K562 (cell line): ENCODE measurements around the gene CARD8. TPM values are rescaled to one million over a fixed set of nuclear protein-coding genes. Genes with fewer than 3 reads are reported as not detected.

Source experiments
- CHD2 ChIP-seq: IDR thresholded peaks from 2 replicates; pipeline ENCODE4 v1.6.1; 2011; ENCODE audit warnings: low read depth, low read length
- DPF2 ChIP-seq: fragments of 450-650 bp; IDR thresholded peaks from 2 replicates; pipeline ENCODE4 v1.6.1; 2016
- E2F3 ChIP-seq: fragments of 250-450 bp; sonication (Bioruptor Pico); IDR thresholded peaks from 2 replicates; pipeline ENCODE4 v1.4.0; 2020; ENCODE audit warnings: mild to moderate bottlenecking
- EZH2 ChIP-seq: IDR thresholded peaks from 2 replicates; pipeline ENCODE4 v1.6.1; 2012; ENCODE audit warnings: low read depth, mild to moderate bottlenecking, inconsistent platforms, low read length, borderline replicate concordance
- FOS ChIP-seq: IDR thresholded peaks from 3 replicates; pipeline ENCODE4 v1.6.1; 2011; ENCODE audit not compliant: insufficient read length; ENCODE audit errors: extremely low read depth
- GABPB2 ChIP-seq: fragments of 250-450 bp; sonication (Bioruptor Pico); conservative IDR thresholded peaks from 2 replicates; pipeline ENCODE4 v1.5.1; 2021; ENCODE audit warnings: mild to moderate bottlenecking
- KDM1A ChIP-seq, 2 experiments: fragments of 450-650 bp; IDR thresholded peaks; 2 replicates each; pipeline ENCODE4 v1.6.1; 2016; ENCODE audit warnings: mild to moderate bottlenecking in 2 of 2
- LARP7 ChIP-seq: fragments of 450-650 bp; IDR thresholded peaks from 2 replicates; pipeline ENCODE4 v1.6.1; 2016
- RBM22 ChIP-seq: fragments of 200-400 bp; formaldehyde crosslinking; IDR thresholded peaks from 2 replicates; pipeline ENCODE4 v1.6.1; 2018; ENCODE audit warnings: low read length, low read depth; ENCODE audit not compliant: poor library complexity, severe bottlenecking
- SMAD3 ChIP-seq: fragments of 450-650 bp; formaldehyde crosslinking; conservative IDR thresholded peaks from 2 replicates; pipeline ENCODE4 v1.4.0; 2020; ENCODE audit warnings: mild to moderate bottlenecking
- STAT5B ChIP-seq: fragments of 250-450 bp; sonication (Bioruptor Pico); IDR thresholded peaks from 2 replicates; pipeline ENCODE4 v1.8.0; 2021; ENCODE audit warnings: mild to moderate bottlenecking, inconsistent platforms
- ZBED1 ChIP-seq: IDR thresholded peaks from 2 replicates; pipeline ENCODE4 v1.6.1; 2014
- polyA plus RNA-seq, 8 experiments: library from polyadenylated mRNA; depleted of rRNA in 4 of 8; stranded (reverse) in 5 of 8; unstranded in 3 of 8; fragments of >200 nt; fragmentation: Nextera tagmentation in 2 of 8; fragmentation: Illumina TruSeq in 1 of 8; extraction: Ambion mirVana in 2 of 8; extraction: Trizol in 1 of 8; gene quantifications; 2 replicates each; pipeline versions ENCODE4 v1.2.1 to v1.2.3, GENCODE V29; 2011 to 2014; ENCODE audit warnings: inconsistent platforms in 1 of 8, missing spikeins in 1 of 8
- total RNA-seq, 7 experiments: library from RNA; depleted of rRNA in 6 of 7; stranded (reverse); fragments of >200 nt in 6 of 7; fragmentation: Illumina TruSeq in 2 of 7; extraction: Trizol in 2 of 7; gene quantifications; 2 replicates each; pipeline versions ENCODE4 v1.2.1 to v1.2.3, GENCODE V29; 2011 to 2021; ENCODE audit warnings: low replicate concordance in 1 of 7
- TF ChIP-seq, protein P1 (sequence below): fragments of 450-650 bp; formaldehyde crosslinking; IDR thresholded peaks from 2 replicates; pipeline ENCODE4 v1.4.0; 2020; ENCODE audit warnings: mild to moderate bottlenecking
- TF ChIP-seq, protein P2 (sequence below): fragments of 250-450 bp; sonication (Bioruptor Pico); IDR thresholded peaks from 2 replicates; pipeline ENCODE4 v1.8.0; 2022; ENCODE audit warnings: inconsistent platforms
- TF ChIP-seq, protein P3 (sequence below): fragments of 450-650 bp; IDR thresholded peaks from 2 replicates; pipeline ENCODE4 v1.6.1; 2016; ENCODE audit warnings: borderline replicate concordance
- TF ChIP-seq, protein P4 (sequence below): IDR thresholded peaks from 2 replicates; pipeline ENCODE4 v1.6.1; 2011; ENCODE audit warnings: borderline replicate concordance, low read depth, mild to moderate bottlenecking, moderate library complexity, low read length; ENCODE audit not compliant: insufficient read depth, poor library complexity, severe bottlenecking
- TF ChIP-seq, protein P5 (sequence below): sonication (generic); formaldehyde crosslinking; IDR thresholded peaks from 2 replicates; pipeline ENCODE4 v1.4.0; 2020; ENCODE audit warnings: mild to moderate bottlenecking, missing genetic modification reagents
- TF ChIP-seq, protein P6 (sequence below), 2 experiments: fragments of 450-650 bp; IDR thresholded peaks; 2 replicates each; pipeline ENCODE4 v1.6.1; 2016

The CARD8 gene
- total and polyA plus RNA-seq, 9 of the 15 experiments (the other 6 are each of a cell fraction or from before 2014, with no cell fraction given) = 11.5 to 26.4 (median 20.8) TPM

DNA sequence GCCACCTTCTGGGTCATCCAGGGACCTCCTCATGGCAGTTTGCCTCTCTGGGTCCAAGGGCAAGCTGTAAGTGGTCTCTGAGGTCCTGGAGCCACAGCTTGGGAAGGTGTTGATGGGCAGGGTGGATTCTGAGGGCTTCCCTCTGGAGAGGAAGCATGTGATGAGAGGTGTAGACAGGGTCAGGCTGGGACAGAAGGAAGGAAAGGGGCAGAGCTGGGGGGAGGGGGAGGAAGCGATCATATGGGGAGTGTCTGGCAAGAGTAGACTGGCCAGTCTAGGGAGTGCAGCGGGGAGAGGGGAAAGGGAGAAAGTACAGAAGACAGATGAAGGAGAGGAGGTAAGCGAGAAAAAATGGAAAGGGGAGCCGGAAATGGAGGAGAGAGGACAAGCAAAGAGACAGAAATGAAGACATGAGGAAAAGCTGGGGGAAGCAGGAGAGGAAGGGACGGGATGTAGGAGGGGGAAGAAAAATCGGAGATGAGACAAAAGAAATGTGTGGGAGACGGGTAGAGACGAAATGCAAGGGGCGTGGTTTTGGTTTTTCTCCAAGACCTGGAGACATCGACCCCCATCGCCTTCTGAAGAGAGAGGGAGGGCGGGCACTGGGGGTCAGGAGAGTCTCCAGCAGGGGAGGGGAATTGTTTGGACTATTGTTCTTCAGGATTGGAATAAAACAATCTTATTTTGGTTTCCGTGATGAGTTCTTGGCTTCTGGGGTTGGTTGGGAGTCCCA lies 58.6 kb downstream of the CARD8 start (continued):
- TF ChIP-seq, protein P1, sequence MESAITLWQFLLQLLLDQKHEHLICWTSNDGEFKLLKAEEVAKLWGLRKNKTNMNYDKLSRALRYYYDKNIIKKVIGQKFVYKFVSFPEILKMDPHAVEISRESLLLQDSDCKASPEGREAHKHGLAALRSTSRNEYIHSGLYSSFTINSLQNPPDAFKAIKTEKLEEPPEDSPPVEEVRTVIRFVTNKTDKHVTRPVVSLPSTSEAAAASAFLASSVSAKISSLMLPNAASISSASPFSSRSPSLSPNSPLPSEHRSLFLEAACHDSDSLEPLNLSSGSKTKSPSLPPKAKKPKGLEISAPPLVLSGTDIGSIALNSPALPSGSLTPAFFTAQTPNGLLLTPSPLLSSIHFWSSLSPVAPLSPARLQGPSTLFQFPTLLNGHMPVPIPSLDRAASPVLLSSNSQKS = no peak
- no peak for TF ChIP-seq SMAD3 (CRISPR knock-in tag)
- TF ChIP-seq RBM22 = no peak
- TF ChIP-seq DPF2 = peak; percentile 37; the same call in 1 of the 2 replicates
- no peak for TF ChIP-seq FOS
- TF ChIP-seq E2F3 (CRISPR knock-in tag) = no peak
- TF ChIP-seq, protein P2, sequence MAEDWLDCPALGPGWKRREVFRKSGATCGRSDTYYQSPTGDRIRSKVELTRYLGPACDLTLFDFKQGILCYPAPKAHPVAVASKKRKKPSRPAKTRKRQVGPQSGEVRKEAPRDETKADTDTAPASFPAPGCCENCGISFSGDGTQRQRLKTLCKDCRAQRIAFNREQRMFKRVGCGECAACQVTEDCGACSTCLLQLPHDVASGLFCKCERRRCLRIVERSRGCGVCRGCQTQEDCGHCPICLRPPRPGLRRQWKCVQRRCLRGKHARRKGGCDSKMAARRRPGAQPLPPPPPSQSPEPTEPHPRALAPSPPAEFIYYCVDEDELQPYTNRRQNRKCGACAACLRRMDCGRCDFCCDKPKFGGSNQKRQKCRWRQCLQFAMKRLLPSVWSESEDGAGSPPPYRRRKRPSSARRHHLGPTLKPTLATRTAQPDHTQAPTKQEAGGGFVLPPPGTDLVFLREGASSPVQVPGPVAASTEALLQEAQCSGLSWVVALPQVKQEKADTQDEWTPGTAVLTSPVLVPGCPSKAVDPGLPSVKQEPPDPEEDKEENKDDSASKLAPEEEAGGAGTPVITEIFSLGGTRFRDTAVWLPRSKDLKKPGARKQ (CRISPR knock-in tag) = no peak
- TF ChIP-seq, protein P3, sequence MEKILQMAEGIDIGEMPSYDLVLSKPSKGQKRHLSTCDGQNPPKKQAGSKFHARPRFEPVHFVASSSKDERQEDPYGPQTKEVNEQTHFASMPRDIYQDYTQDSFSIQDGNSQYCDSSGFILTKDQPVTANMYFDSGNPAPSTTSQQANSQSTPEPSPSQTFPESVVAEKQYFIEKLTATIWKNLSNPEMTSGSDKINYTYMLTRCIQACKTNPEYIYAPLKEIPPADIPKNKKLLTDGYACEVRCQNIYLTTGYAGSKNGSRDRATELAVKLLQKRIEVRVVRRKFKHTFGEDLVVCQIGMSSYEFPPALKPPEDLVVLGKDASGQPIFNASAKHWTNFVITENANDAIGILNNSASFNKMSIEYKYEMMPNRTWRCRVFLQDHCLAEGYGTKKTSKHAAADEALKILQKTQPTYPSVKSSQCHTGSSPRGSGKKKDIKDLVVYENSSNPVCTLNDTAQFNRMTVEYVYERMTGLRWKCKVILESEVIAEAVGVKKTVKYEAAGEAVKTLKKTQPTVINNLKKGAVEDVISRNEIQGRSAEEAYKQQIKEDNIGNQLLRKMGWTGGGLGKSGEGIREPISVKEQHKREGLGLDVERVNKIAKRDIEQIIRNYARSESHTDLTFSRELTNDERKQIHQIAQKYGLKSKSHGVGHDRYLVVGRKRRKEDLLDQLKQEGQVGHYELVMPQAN = no peak
- TF ChIP-seq KDM1A (IDR thresholded peaks at IDR 0.05) = peak in 1 of 2 experiments; percentile 75; a peak in 2 of 4 replicates
- TF ChIP-seq CHD2 = no peak
- TF ChIP-seq GABPB2 (CRISPR knock-in tag) = no peak
- TF ChIP-seq, protein P4, sequence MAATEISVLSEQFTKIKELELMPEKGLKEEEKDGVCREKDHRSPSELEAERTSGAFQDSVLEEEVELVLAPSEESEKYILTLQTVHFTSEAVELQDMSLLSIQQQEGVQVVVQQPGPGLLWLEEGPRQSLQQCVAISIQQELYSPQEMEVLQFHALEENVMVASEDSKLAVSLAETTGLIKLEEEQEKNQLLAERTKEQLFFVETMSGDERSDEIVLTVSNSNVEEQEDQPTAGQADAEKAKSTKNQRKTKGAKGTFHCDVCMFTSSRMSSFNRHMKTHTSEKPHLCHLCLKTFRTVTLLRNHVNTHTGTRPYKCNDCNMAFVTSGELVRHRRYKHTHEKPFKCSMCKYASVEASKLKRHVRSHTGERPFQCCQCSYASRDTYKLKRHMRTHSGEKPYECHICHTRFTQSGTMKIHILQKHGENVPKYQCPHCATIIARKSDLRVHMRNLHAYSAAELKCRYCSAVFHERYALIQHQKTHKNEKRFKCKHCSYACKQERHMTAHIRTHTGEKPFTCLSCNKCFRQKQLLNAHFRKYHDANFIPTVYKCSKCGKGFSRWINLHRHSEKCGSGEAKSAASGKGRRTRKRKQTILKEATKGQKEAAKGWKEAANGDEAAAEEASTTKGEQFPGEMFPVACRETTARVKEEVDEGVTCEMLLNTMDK = no peak
- TF ChIP-seq STAT5B (CRISPR knock-in tag) = no peak
- TF ChIP-seq EZH2 = no peak
- TF ChIP-seq, protein P5, sequence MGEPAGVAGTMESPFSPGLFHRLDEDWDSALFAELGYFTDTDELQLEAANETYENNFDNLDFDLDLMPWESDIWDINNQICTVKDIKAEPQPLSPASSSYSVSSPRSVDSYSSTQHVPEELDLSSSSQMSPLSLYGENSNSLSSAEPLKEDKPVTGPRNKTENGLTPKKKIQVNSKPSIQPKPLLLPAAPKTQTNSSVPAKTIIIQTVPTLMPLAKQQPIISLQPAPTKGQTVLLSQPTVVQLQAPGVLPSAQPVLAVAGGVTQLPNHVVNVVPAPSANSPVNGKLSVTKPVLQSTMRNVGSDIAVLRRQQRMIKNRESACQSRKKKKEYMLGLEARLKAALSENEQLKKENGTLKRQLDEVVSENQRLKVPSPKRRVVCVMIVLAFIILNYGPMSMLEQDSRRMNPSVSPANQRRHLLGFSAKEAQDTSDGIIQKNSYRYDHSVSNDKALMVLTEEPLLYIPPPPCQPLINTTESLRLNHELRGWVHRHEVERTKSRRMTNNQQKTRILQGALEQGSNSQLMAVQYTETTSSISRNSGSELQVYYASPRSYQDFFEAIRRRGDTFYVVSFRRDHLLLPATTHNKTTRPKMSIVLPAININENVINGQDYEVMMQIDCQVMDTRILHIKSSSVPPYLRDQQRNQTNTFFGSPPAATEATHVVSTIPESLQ (CRISPR knock-in tag) = no peak
- 0 out of 2 replicates have a peak, but pooled peaks have one; percentile 64 for TF ChIP-seq LARP7
- no peak for TF ChIP-seq ZBED1
- TF ChIP-seq, protein P6, sequence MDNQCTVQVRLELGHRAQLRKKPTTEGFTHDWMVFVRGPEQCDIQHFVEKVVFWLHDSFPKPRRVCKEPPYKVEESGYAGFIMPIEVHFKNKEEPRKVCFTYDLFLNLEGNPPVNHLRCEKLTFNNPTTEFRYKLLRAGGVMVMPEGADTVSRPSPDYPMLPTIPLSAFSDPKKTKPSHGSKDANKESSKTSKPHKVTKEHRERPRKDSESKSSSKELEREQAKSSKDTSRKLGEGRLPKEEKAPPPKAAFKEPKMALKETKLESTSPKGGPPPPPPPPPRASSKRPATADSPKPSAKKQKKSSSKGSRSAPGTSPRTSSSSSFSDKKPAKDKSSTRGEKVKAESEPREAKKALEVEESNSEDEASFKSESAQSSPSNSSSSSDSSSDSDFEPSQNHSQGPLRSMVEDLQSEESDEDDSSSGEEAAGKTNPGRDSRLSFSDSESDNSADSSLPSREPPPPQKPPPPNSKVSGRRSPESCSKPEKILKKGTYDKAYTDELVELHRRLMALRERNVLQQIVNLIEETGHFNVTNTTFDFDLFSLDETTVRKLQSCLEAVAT (IDR thresholded peaks at IDR 0.05) = 0 out of 4 replicates have a peak, but pooled peaks of 1 of the 2 experiments have one; percentile 52
